IPS-NIHi7 (cell line): ENCODE data around the gene KAZN.

Experiments
- DNase-seq: peaks from one replicate; pipeline ENCODE4 v3.0.0; 2012; ENCODE audit warnings: mixed read lengths; ENCODE audit errors: extremely low spot score

KAZN gene

DNA sequence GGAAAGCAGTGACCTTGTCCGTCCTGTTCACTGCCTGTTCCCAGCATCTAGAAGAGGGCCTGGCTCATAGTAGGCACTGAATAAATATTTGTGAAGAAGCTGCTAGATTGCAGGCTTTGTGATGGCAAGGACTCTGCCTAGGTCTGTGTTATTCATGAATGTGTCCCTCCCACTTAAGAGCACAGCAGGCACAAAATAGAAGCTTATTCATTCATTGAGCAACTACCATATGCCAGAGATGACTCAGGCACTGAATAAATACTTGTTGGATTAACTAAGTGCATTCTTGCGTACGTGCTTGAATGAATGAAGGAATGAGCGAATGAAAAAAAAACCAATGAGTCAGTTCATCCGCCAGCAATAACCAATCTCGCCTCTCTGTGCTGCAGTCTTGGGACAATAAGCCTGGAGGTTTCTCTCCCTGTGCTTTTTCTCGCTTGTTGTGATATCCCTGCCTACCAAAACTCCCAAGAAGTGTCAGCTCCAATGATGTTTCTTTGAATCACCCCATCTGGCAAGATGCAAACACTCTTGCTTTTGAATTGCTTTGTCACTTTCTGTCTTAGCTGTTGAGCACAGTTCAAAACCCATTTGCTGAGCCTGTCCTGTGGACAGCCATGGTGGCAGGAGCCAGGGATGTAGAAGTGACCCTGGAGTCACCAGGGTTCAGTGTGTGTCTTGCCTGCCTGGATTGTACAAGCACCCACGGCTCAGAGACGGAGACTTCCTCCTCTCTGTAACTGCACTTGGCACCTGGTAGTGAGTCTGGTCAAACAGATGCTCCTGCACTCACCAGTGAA lies 143.9 kb downstream of the KAZN start:
- DNase-seq: peak; percentile 53

DNA sequence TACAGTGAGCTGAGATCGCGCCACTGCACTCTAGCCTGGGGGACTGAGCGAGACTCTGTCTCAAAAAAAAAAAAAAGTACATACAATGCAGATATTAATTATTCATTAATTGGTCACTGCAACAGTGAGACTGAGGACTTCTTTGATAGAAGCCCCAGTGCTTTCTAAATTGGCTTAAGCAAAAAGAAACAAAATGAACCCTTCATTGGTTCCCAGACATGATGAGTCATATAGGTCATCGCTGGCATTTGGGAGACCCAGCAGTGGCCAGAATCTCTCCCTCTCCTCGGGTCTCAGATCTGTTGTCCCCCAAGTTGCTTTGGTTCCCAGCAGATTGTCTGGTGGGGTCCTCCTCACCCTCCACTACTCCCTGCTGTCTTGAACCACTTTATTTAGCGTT lies 144.9 kb downstream of the KAZN start:
- DNase-seq: no peak

DNA sequence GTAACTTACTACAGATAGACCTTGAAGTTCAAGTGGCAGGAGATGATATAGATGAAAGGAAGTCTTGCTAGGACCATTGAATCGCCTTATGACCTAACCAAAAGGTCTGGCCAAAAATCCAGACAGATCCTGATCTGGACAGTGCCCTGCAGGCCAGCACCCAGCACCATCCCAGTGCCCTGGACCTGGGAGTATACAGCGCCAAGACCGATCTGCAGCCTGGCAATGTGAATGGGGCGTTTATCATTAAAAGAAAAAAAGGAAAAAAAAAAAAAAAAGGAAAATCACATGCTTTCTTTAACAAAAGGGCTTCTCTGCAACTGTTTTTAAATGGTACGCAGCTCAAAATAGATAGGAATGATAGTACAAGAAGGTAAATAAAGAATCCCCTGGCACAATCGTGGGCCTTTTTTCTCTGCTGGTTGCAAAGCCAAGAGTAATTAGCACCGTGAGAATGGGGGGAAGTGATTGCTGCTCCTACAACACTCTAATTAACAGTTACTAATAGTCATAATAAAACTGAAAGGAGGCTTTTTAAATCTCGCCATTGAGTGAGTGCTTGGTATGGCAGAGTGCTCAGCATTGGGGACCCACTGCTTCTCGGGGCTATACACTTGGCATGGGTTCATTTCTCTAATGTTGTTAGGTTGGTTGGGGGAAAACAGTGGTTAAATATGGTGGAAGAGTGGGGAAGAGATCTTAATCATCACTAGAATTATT lies 146.7 kb downstream of the KAZN start:
- no peak for DNase-seq

DNA sequence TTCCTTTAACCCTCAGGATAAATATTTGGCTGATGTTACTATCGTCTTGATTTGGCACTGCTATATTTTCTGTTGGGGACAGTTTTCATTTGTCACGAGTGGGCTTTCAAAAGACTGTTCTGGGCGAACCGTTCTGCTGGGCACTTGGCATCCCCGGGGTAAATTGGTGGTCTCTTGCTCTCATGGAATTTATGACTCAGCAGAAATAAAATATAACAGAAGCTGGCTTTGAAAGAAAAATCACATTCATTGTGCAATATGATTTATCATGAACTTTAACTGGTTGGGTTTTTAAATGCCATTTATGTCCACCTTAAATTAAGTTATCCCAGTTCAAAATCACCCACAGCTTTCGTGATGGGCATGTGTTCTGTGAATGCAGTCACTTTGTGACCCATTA lies 147.3 kb downstream of the KAZN start:
- DNase-seq: no peak

DNA sequence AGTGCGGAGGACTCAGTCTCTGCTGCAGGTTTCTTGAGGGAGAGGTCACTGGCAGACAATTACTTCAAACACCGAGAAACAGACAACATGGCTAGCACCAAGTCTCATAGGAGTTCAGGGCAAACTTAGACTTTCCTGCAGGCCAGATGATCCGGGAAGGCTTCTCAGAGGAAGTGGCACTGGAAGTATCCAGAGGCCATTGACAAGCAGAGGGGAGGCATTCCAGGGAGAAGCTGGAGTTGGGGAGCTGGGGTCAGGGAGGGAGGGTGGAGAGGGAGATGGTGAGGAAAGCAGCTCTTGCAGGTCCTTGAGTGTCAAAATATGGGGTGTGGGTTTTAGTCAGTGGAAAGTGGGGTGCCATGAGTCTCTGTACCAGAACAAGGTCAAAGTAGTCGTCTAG lies 147.9 kb downstream of the KAZN start:
- DNase-seq: no peak

DNA sequence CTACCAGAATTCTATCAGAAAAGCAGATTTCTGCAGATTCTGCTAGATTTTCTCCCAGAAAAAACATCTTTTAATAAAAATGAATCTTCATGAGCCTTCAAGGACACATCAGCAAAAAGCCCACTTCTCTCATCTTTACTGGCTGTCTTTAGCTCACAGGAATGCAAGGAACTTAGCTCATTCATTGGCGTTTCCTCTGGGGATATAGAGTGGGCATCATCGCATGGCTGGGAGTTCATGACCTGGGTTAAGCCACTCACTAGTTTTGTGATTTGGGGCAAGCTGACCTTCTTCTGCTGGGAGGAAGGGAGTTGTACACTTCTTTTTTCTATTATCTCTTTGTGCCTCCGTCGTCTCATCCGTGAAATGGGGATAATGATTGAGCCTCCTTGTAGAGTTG lies 149.7 kb downstream of the KAZN start:
- DNase-seq: no peak

DNA sequence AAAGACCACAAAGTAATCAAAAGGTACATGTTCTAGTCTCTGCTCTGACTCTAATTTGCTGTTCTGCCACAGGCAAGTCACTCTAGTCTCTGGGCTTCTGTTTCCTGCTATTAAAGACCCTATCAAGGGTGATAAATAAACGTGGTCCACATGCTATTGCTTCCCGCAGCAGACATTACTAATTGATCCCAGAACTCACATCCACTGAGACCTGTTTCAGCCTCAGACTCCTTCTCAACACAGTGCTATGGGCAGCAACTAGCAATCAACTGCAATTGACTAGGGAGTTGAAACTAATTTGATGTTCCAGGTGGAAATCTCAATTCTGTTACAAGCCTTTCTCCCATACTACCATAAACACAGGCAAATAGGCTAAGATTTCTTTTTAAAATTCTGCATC lies 150.5 kb downstream of the KAZN start:
- DNase-seq: no peak

DNA sequence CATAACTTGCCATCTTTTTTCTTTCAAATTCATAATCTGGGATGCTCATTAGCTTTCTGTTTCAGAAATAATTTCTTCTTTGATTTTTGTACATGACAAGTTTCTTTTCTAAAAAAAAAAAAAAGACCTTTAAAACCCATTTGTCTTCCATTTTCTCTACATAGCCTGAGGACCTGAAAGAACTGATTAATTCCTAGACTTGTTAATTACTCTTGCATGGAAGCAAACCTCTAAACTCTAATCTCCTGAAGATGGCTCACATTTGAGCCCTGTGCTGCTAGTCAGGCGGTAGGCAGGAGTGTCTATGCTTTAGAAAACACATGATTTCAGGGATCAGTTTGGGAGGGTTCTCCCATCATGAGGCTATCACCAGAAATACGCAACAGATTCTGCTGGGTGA lies 152.0 kb downstream of the KAZN start:
- DNase-seq: no peak

DNA sequence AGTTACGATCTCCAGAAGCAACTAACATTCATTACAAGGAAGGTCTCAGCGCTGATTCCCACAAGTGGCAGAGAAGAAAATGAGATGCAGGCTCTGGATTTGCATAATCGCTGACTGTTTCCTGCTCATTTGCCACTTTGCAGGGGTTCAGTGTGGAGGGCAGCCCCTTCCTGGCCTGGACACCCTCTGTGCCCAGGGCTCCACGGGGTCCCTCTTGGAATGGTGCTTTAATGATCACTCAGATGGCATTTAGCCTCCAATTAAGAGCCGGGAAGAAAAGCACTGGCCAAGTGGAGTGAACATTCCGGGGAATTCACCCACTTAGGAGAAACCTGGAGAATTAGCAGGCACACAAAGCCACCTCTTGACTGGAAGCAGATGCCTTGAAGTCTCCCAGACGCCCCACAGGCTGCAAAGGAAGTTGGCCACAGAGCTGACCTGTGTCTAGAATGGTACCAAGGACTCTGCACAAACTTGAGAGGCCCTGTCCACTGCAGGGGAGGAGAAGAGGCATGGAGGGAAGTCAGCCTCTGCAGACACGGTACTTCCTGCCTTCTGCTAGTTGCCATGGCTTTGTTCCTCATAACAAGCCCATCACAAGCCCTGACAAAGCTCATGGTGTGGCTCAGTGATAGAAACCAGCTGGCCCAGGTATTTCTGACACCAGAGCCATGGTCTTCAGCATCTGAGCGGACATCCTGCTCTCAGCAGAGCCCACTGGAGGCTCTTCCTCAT lies 157.2 kb downstream of the KAZN start:
- DNase-seq: no peak

DNA sequence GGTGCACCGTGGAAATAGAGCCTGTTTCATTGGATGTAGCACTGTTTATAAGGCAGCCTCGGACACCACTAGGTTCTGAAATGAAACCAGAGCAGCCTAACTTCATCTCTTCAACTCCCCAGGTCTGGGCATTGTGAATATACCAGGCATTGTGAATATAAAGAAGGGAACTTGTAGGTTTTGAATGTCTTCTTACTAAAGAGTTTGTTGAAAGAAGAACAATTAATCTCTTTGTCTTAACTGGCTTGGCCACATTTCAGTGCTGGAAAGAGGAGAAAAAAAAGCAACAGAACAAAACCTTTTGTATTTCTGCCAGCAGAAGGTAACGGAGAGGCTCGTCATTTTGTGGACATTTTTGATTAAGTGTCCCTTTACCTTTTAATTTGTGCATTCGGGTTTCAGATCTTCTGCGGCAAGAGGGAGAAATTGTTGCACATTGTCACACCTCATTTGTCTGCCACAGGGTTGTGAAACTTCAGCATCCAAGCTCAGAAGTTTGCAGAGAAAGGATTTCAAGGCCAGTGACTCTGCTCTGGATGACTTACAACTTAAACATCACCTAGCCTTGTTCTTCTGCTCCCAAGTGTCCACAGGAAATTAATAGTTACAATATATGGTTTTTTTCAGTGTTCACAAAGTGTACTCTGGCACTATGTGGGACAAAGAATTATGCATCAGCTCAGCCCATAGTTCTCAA lies 158.3 kb downstream of the KAZN start:
- DNase-seq: no peak

DNA sequence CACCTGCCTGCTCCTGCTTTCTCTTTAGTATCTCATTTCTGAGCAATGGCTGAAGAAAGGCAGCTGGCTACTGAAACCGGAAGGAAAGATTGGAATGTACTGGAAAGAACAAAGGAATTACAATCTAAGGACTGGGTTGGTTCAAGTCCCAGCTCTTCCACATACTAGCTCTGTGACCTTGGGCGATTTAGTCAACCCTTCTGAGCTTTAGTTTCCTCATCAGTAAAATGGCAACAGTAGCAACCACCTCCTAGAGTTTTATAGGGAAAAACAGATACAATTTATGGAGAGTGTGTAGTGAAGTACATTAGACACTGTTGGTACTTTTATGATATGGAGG lies 158.8 kb downstream of the KAZN start:
- DNase-seq: no peak

DNA sequence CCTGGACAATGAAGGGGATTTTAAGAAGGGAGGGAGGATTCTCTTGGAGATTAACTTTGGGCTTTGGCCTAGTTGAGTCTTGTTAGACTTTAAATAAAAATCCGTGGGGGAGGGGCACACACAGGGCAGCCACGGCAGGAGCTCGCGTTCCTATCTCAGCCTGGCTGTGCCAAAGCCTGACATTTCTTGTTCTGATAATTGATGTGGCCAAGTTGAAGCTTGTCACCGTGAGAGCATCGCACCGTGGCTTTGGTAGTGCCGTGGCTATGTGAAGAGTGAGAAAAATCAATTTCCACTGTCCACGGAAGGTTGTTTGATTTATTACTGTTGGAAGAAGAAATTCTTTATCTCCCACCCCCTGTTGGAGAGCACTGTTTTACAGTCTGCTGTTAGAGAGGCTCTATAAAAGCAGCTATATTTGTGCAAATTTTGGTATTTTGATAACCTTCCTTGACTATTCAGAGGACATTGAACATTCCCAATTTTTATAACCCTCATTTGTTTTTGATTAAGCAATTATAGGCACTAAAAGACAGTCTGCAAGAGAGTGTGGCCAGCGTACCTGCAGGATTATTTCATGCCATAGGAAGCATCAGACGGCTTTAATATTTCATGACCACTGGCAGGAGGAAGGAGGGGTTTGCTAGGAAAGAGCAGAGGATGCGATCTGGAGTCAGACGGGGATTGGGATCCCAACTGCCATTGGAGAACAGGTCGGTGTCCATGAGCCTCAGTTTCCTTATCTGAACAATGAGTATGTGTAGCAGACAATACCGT lies 160.7 kb downstream of the KAZN start:
- no peak for DNase-seq

DNA sequence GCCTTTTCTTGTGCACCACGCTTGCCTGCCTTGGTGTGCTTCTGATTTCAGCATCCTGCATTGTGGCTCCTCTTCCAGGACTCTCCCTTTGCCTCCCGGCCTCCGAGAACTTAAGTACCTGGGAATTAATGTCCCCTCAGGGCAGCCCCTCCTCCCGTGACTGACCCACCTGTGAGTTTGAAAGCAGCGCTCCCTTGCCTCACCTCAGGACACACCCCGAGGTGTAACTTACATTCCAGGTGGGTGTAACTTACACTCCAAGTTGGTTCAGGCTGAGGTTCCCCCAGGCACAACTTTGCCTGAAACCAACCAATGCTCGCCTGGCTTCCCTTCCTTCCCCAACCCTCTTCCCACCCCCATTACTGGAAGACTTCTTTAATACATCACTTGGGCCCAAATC lies 161.4 kb downstream of the KAZN start:
- no peak for DNase-seq

DNA sequence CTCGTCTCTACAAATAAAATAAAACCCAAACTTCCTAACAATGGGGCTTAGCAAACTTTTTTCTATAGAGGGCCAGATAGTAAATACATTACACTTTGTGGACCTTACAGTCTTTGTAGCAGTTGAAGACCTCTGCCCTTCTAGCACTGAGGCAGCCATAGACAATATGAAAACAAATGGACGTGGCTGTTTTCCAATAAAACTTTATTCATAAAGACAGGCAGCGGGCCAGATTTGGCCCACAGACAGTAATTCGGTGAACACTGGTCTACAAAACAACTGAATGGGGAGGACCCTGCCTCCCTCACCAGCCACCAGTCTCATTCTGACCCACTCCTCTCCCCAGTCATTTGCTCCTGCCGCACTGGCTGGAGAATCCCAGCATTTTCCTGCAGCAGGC lies 162.3 kb downstream of the KAZN start:
- DNase-seq: no peak

DNA sequence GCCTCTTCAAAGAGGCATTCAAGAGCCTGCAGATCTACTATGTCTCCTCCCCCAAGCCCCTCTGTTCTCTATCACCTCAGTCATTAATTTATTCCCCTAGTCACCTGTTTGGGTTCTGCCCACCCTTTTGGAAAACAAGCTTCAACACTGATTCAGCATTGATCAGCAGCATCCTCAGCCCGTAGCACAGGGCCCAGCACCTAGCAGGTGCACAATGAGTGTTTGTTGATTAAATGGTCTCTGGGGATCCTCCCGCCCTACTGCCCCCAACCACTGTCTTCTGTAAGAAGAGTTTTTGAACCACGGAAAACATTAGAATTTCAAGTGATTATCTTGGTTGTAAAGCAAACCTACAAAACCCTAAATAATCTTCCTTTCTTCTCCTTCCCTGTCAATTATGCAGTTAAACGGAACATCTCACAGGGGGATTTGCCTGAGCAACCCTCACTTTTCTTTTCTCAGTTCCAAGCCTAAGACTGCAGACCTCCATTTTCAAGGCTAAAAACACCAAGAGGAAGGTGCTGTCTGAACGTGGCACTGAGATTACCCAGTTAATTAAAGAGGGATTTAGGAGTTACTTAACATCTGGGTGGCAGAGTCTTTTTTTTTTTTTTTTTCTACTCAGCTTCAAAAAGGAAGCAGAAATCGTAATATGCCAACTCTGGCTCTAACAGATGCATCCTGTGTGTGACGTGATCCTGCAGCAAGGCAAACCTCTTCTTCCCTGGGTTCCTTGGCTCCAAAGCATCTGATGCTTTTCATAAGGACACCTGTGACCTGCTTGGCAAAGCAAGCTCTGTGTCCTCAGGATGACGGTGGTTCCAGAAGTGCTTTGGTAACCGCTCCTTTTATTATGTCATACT lies 163.0 kb downstream of the KAZN start:
- no peak for DNase-seq

DNA sequence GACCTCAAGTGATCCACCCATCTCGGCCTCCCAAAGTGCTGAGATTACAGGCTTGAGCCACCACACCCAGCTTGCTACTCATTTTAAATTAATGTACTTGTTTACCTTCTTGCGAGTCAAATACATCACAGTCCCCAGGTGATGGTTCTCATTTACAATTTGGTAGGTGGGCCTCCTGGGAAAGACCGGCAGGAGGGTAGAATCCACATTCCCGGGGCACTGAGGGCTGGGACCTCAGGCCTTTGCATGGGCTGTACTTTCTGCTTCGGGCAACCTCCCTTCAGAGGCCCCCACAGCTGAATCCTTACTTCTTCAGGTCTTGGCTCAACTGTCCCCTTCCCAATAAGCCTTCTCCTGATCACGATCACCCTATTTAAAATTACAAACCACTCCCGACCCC lies 165.5 kb downstream of the KAZN start:
- DNase-seq: peak; percentile 45

DNA sequence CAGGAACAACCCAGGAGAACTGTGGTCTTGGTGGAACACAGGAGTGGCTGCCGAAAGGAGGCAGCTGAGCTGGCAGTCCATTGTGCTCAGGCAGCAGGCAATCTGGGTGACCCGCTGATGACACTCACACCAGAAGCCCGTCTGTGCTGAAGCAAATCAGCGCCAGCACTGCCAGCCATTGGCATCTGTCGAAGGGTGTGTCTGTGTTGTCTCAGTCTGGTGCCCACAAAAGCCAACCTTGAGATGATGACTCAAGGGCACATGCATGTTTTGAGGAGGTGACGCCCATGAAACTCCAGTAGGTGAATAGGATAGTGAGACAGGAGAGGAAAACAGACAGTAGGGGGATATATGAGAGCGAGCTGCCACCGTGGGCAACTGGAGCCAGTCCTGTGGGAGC lies 167.3 kb downstream of the KAZN start:
- no peak for DNase-seq

DNA sequence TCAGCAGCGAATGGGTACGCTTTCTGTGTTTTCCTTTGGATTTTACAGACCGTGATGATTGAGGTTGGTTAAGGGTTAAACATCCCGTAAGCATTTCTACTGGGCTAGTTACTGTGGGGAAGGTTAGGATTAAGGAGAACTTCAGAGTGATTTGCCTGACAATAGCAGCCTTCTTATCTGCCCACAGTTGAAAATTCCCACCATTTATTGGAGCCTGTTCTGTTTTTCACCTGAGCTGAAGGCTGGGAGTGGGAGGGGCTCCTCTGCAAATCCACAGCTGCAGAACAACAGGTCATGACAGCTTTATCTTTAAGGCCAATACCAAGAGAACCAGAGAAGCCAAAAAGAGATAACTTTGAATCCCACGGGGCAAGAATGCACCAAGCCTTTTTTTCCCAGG lies 168.6 kb downstream of the KAZN start:
- peak; percentile 62 for DNase-seq

DNA sequence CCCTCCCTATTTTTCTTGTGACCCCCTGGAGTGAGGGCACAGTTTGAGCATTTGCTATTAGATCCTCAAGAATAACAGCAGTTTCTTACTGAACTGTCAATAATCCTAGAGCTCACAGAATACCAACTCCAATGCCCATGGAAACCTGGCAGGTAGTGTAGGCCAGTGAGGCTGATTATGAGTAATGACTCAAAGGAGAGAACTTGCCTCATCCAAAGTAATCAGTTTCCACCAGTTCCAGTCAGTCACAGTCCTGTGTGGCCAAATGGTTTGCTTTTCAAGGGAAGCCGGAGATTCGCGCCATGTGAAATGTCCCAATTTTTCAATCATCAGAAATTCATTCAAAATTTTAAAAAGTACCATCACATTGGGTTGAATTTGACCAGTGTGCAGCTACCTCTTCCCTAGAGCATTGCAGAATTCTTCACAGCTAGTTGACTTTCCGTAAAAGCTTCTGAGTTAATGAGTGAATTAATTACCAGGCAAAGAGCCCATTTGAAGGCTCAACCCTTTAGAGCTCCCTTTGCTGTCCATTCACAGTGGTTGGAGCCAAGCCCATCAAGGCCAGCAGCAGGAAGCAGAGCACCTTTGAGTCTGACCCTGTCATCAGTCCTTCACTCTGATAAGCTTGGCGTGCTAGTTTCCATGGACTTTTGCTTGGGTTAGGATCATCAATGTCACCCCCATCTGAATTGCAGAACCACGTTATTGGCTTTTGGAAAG lies 170.3 kb downstream of the KAZN start:
- no peak for DNase-seq
